B cell (primary cell): ENCODE results near the gene SPRED2. TPM values are rescaled to one million over a fixed set of nuclear protein-coding genes. Genes with fewer than 3 reads are reported as not detected.
A peak's percentile ranks its signal among the peaks of the same experiment; 100 is the strongest.

Source experiments
- ATAC-seq: fragments of 200-7000 bp; cut with Tn5 transposase; one replicate; pipeline ENCODE4 v1.10.0; 2021; ENCODE audit warnings: low read depth, mild to moderate bottlenecking, moderate number of reproducible peaks, moderate library complexity
- CTCF ChIA-PET: fragments of 350-600 bp; sonication (Branson Sonifier 250); formaldehyde crosslinking; loops from one replicate; lab custom pipeline; 2021; ENCODE audit warnings: antibody characterized with exemption, inconsistent platforms; lab: Charles Lee
- POLR2A ChIA-PET: fragments of 350-600 bp; sonication (Branson Sonifier 250); formaldehyde crosslinking; loops from one replicate; lab custom pipeline; 2021; ENCODE audit warnings: antibody characterized with exemption; lab: Charles Lee
- DNase-seq: peaks from one replicate; pipeline ENCODE4 v3.0.0; 2013
- H2AFZ ChIP-seq: 2 replicates; pipeline ENCODE4 v1.6.1; 2012; ENCODE audit warnings: mild to moderate bottlenecking, low read depth, low read length; ENCODE audit not compliant: insufficient read depth, poor library complexity, severe bottlenecking
- H3K27ac ChIP-seq, 2 donors: 1 replicate in 1 of 2; 2 replicates in 1 of 2; pipeline ENCODE4 v1.5.1; 2012 to 2013; ENCODE audit warnings: low read length in 2 of 2, mild to moderate bottlenecking in 2 of 2, moderate library complexity in 1 of 2
- H3K27me3 ChIP-seq, 4 experiments: fragments of 200-600 bp in 1 of 4; sonication (generic) in 1 of 4; replicated peaks in 1 of 4; 1 replicate in 2 of 4; 2 replicates in 2 of 4; pipeline versions ENCODE4 v1.6.1 to v1.7.0; 2013 to 2016; ENCODE audit warnings: low read length in 3 of 4, mild to moderate bottlenecking in 2 of 4, mixed read lengths in 1 of 4, moderate library complexity in 1 of 4; ENCODE audit not compliant: insufficient read depth in 4 of 4, control insufficient read depth in 3 of 4; ENCODE audit errors: control extremely low read depth in 1 of 4
- H3K36me3 ChIP-seq, 2 experiments: replicated peaks in 1 of 2; 1 replicate in 1 of 2; 2 replicates in 1 of 2; pipeline versions ENCODE4 v1.6.1 to v1.7.1; 2013; ENCODE audit warnings: low read length in 1 of 2; ENCODE audit not compliant: insufficient read depth in 2 of 2, control insufficient read depth in 1 of 2; ENCODE audit errors: control extremely low read depth in 1 of 2, extremely low read depth in 1 of 2
- H3K4me1 ChIP-seq, 2 donors: fragments of 200-600 bp in 1 of 2; sonication (generic) in 1 of 2; 1 replicate in 1 of 2; 2 replicates in 1 of 2; pipeline versions ENCODE4 v1.5.1 to v1.6.1; 2013 to 2017; ENCODE audit warnings: low read length in 2 of 2; ENCODE audit not compliant: control insufficient read depth in 2 of 2, insufficient read depth in 2 of 2
- H3K4me2 ChIP-seq: replicated peaks from 2 replicates; pipeline ENCODE3; 2012; ENCODE audit warnings: mild to moderate bottlenecking, low read depth, low read length; ENCODE audit not compliant: poor library complexity, severe bottlenecking
- H3K4me3 ChIP-seq, 5 experiments: fragments of 200-600 bp in 1 of 5; sonication (generic) in 1 of 5; 1 replicate in 3 of 5; 2 replicates in 2 of 5; pipeline versions ENCODE4 v1.5.1 to v1.7.0; 2011 to 2016; ENCODE audit warnings: low read length in 4 of 5, mild to moderate bottlenecking in 4 of 5, low read depth in 2 of 5, control low read depth in 1 of 5, moderate library complexity in 1 of 5; ENCODE audit not compliant: insufficient read depth in 1 of 5; ENCODE audit errors: control extremely low read depth in 1 of 5, extremely low read depth in 1 of 5
- H3K79me2 ChIP-seq: fragments of 200-600 bp; sonication (generic); one replicate; pipeline ENCODE4 v1.6.0; 2016; ENCODE audit warnings: low read length; ENCODE audit not compliant: control insufficient read depth, insufficient read depth
- H3K9ac ChIP-seq: fragments of 200-600 bp; sonication (generic); 2 replicates; pipeline ENCODE4 v1.6.1; 2017; ENCODE audit warnings: mild to moderate bottlenecking, low read length, moderate library complexity
- H3K9me3 ChIP-seq, 3 donors: one replicate each; pipeline versions ENCODE4 v1.6.1 to v1.7.1; 2013; ENCODE audit warnings: low read length in 2 of 3; ENCODE audit not compliant: control insufficient read depth in 2 of 3, insufficient read depth in 1 of 3; ENCODE audit errors: control extremely low read depth in 1 of 3
- H4K20me1 ChIP-seq: 2 replicates; pipeline ENCODE4 v1.6.0; 2012; ENCODE audit warnings: mild to moderate bottlenecking, low read length; ENCODE audit not compliant: insufficient read depth, control insufficient read depth, poor library complexity, severe bottlenecking
- H3K27ac Mint-ChIP-seq: one replicate; pipeline ENCODE4 v1.8.0; 2021; ENCODE audit warnings: mixed read lengths
- H3K27me3 Mint-ChIP-seq: one replicate; pipeline ENCODE4 v1.8.0; 2021; ENCODE audit warnings: mixed read lengths
- H3K4me1 Mint-ChIP-seq: one replicate; pipeline ENCODE4 v1.8.0; 2021; ENCODE audit warnings: mixed read lengths
- H3K4me3 Mint-ChIP-seq: one replicate; pipeline ENCODE4 v1.8.0; 2021; ENCODE audit warnings: mixed read lengths
- H3K9me3 Mint-ChIP-seq: one replicate; pipeline ENCODE4 v1.8.0; 2022; ENCODE audit warnings: mixed read lengths; ENCODE audit not compliant: insufficient read depth
- EZH2 ChIP-seq: IDR thresholded peaks from 2 replicates; pipeline ENCODE4 v1.6.1; 2012; ENCODE audit warnings: borderline replicate concordance, low read depth, mild to moderate bottlenecking, moderate library complexity, low read length; ENCODE audit not compliant: insufficient read depth, poor library complexity, severe bottlenecking
- WGBS: methylation state at CpG from one replicate; pipeline ENCODE4 v1.1.5; 2013; ENCODE audit warnings: missing lambda C conversion rate; ENCODE audit not compliant: insufficient coverage; 5-methylcytosine and 5-hydroxymethylcytosine counted together
- intact Hi-C: fragments of 100-400 bp; cut with micrococcal nuclease; formaldehyde crosslinking; loops from one replicate; pipeline ENCODE4 v1.10.0; 2022
- polyA plus RNA-seq: library from polyadenylated mRNA; depleted of rRNA; stranded (reverse); fragments of >200 nt; gene quantifications from 2 replicates; pipeline ENCODE4 v1.2.3, GENCODE V29; 2012
- total RNA-seq, 2 donors: library from RNA; stranded (reverse); fragments of 120-200 nt in 1 of 2; gene quantifications; 1 replicate in 1 of 2; 2 replicates in 1 of 2; pipeline versions ENCODE4 v1.2.3 to v1.2.4, GENCODE V29; 2013 to 2022
- TF ChIP-seq, protein P1 (sequence below): fragments of 200-600 bp; IDR thresholded peaks from one replicate; pipeline ENCODE4 v1.8.0; 2022; ENCODE audit warnings: antibody characterized with exemption, mild to moderate bottlenecking

The SPRED2 gene
- total and polyA plus RNA-seq, 2 donors (not counting 1 experiment from before 2014, with no cell fraction given) = 0.40 to 1.3 TPM

- Histone ChIP-seq H3K9me3 (peaks cover 0 to 2% (median 0%) of the 10 kb centered on the region in 3 donors), H3K79me2 (no peaks in the 10 kb centered on the region), H3K27me3 (peaks cover 0 to 8% (median 0%) of the 10 kb centered on the region in 4 experiments), H3K4me1 (peaks cover 24 to 27% of the 10 kb centered on the region in 2 donors), H4K20me1 (no peaks in the 10 kb centered on the region), H3K4me2 (peak overlapping the region; percentile 56), H3K27ac (no peak overlapping the region), H3K9ac (peak overlapping the region; percentile 38), H3K36me3 (no peaks in the 10 kb centered on the region), H3K4me3 (peak overlapping the region in 3 of 5 experiments; percentile 33 to 45 (median 38)), H2AFZ (peak overlapping the region; percentile 31)
- POLR2A ChIA-PET = interaction anchor here (0.6 to 0.7 kb wide), 2 partner anchors 9 to 313 kb away, joined by 3 read pairs; no protein-coding TSS in a partner anchor
- Mint-ChIP-seq H3K4me3 (peak overlapping the region; percentile 78), H3K4me1 (peaks cover 23% of the 10 kb centered on the region), H3K27ac (peak overlapping the region; percentile 56), H3K27me3 (peaks cover 12% of the 10 kb centered on the region), H3K9me3 (no peaks in the 10 kb centered on the region)
- WGBS = 4% methylated on average over 15 of the region's 20 CpGs
- DNase-seq (peak; percentile 54), ATAC-seq (peak; percentile 79)
- CTCF ChIA-PET = interaction anchor here (0.6 to 0.7 kb wide), 3 partner anchors 35 to 1213 kb away, joined by 3 to 4 read pairs (median 3); no protein-coding TSS in a partner anchor
- intact Hi-C loops = no loop called here
- TF ChIP-seq, protein P1, sequence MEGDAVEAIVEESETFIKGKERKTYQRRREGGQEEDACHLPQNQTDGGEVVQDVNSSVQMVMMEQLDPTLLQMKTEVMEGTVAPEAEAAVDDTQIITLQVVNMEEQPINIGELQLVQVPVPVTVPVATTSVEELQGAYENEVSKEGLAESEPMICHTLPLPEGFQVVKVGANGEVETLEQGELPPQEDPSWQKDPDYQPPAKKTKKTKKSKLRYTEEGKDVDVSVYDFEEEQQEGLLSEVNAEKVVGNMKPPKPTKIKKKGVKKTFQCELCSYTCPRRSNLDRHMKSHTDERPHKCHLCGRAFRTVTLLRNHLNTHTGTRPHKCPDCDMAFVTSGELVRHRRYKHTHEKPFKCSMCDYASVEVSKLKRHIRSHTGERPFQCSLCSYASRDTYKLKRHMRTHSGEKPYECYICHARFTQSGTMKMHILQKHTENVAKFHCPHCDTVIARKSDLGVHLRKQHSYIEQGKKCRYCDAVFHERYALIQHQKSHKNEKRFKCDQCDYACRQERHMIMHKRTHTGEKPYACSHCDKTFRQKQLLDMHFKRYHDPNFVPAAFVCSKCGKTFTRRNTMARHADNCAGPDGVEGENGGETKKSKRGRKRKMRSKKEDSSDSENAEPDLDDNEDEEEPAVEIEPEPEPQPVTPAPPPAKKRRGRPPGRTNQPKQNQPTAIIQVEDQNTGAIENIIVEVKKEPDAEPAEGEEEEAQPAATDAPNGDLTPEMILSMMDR = no peak
- TF ChIP-seq EZH2 = no peak
Measured at GRCh38 chr2:65300761-65301711, 131.4 kb downstream of the SPRED2 start.
